ENCODE data around the gene CYP1A2. TPM values are rescaled to one million over a fixed set of nuclear protein-coding genes. Genes with fewer than 3 reads are reported as not detected.

Gene CYP1A2
- total and polyA plus RNA-seq, 2 of the 13 experiments (the other 11 are each of a cell fraction or from before 2014, with no cell fraction given), result 0.07 TPM; not detected in 1

DNA sequence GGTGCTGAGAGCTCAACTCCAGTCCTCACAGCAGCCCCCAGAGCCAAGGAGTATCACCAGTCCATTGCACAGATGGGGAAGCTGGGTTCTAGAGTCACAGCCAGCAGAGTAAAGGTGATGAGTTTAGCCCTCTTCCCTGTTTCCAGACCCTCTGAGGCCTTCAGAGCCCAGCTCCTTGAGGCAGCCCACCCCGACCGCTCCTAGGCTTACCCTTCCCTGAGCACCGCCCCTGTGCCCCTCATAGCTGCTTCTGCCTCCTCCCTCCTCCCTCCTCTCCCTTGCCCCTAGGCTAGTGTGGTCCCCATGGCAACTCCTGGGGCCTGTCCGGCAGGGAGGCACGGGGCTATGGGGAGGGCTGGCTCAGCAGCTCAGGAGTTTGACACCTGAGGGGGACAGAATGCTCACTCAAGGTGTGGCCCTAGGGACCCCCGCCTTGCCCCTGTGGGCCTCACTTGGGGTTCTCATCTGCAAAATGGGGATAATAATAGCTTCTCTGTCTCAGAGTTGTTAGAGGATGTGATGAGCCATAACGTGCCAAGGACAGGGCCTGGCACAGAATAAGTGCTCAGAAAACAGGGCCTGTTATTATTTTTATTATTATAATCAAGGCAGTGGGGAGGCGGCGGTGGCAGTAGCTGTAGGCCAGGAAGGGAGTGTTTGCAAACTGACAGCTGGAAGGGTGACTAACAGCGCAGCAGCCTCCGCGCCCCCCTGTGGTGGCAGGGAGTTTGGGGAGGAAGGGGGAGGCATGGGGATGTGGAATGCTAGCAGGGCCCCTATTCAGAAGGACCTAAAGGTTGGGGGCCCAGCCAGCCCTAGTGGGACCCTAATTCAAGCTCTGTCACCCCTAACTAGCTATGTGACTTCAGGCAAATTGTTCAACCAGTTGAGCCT lies 44.7 kb downstream of the CYP1A2 start:
- Histone ChIP-seq H3K4me2 (ENCODE audit: low read depth, low read length) (no peak overlapping the region), H3K4me1 (ENCODE audit: insufficient read depth, low read length) (peaks cover 15% of the 10 kb centered on the region), H3K27ac (ENCODE audit: extremely low read length, insufficient read depth, low read length) (no peak overlapping the region), H3K9me3 (ENCODE audit: low read length) (no peaks in the 10 kb centered on the region), H3K36me3 (replicated peaks in 1 of 2; ENCODE audit: control insufficient read depth in 1 of 2, insufficient read depth in 2 of 2, low read length in 2 of 2) (peaks cover 10 to 22% of the 10 kb centered on the region in 2 experiments; a peak in 3 of 5 replicates), H3K4me3 (replicated peaks in 1 of 3; ENCODE audit: insufficient read depth in 1 of 3, low read depth in 2 of 3, low read length in 3 of 3) (no peak overlapping the region), H3K27me3 (ENCODE audit: control insufficient read depth in 1 of 2, insufficient read depth in 2 of 2, low read length in 2 of 2) (no peaks in the 10 kb centered on the region), H4K20me1 (ENCODE audit: insufficient read depth, low read length) (peaks cover 21% of the 10 kb centered on the region; the same call in 1 of the 2 replicates), H3K79me2 (ENCODE audit: insufficient read depth, low read length) (peaks cover 17% of the 10 kb centered on the region), H3K9ac (ENCODE audit: insufficient read depth, low read depth, low read length) (no peak overlapping the region), H2AFZ (ENCODE audit: low read length) (no peak overlapping the region)
- in situ Hi-C loops (cut with HindIII; ENCODE audit: extremely low pct_ligation_motif_present, low pct_unique_long_range_greater_than_20kb) (no loop called here), intact Hi-C loops (cut with micrococcal nuclease; ENCODE audit: unreplicated experiment) (no loop called here)
- no peak for DNase-seq (ENCODE audit: low spot score)
- no TSS peak for BruUV-seq (replicated peaks)
- ChIA-PET CTCF (ENCODE audit: low intra/inter-chr PET ratio, low total read pairs) (interaction anchor here (1.0 kb wide), 1 partner anchor 22 kb away, joined by 3 read pairs; no protein-coding TSS in a partner anchor), POLR2A (interaction anchor here (0.6 to 3.7 kb wide), 5 partner anchors 10 to 195 kb away, joined by 3 to 13 read pairs (median 4); no protein-coding TSS in a partner anchor)
- no peak for ATAC-seq
- 95% methylated on average over 12 of the region's 12 CpGs for WGBS (ENCODE audit: low lambda C conversion rate)
- TF ChIP-seq NR2F1 (CRISPR knock-in tag; IDR thresholded peaks at IDR 0.05) (no peak), ZNF230 (CRISPR knock-in tag; IDR thresholded peaks at IDR 0.05) (no peak)
- FAIRE-seq, result no peak

- ChIA-PET POLR2A (interaction anchor here (0.6 to 3.7 kb wide), 3 partner anchors 11 to 50 kb away, joined by 3 to 13 read pairs (median 4); no protein-coding TSS in a partner anchor), CTCF (ENCODE audit: low intra/inter-chr PET ratio, low total read pairs) (no interaction called here)
- no peak overlapping the region for H3K4me3 ChIP-seq (replicated peaks in 1 of 3; ENCODE audit: insufficient read depth in 1 of 3, low read depth in 2 of 3, low read length in 3 of 3)
- intact Hi-C loops (cut with micrococcal nuclease; ENCODE audit: unreplicated experiment), result no loop called here
- peaks cover 12 to 21% of the 10 kb centered on the region in 2 experiments; a peak in 4 of 5 replicates for H3K36me3 ChIP-seq (replicated peaks in 1 of 2; ENCODE audit: control insufficient read depth in 1 of 2, insufficient read depth in 2 of 2, low read length in 2 of 2)
- DNase-seq (ENCODE audit: low spot score), result no peak
- H3K79me2 ChIP-seq (ENCODE audit: insufficient read depth, low read length), result peaks cover 14% of the 10 kb centered on the region
- H3K4me1 ChIP-seq (ENCODE audit: insufficient read depth, low read length), result peaks cover 5% of the 10 kb centered on the region; the same call in 1 of the 2 replicates
- H3K9me3 ChIP-seq (ENCODE audit: low read length), result no peaks in the 10 kb centered on the region
- no peak for TF ChIP-seq ZKSCAN8 (CRISPR knock-in tag; IDR thresholded peaks at IDR 0.05; ENCODE audit: borderline replicate concordance)
- no peak for TF ChIP-seq ZNF557 (CRISPR knock-in tag; IDR thresholded peaks at IDR 0.05)
- TF ChIP-seq RBM22 (optimal IDR thresholded peaks at IDR 0.05; ENCODE audit: low read length), result peak; percentile 20
- TF ChIP-seq SIX1 (CRISPR knock-in tag; IDR thresholded peaks at IDR 0.05; ENCODE audit: borderline replicate concordance), result no peak
- WGBS (ENCODE audit: low lambda C conversion rate), result 98% methylated on average over 5 of the region's 9 CpGs
- no peak for FAIRE-seq
- H3K4me2 ChIP-seq (ENCODE audit: low read depth, low read length), result no peak overlapping the region
- no peak for ATAC-seq
- no peak overlapping the region for H2AFZ ChIP-seq (ENCODE audit: low read length)
- H3K27ac ChIP-seq (ENCODE audit: extremely low read length, insufficient read depth, low read length), result no peak overlapping the region
- H3K9ac ChIP-seq (ENCODE audit: insufficient read depth, low read depth, low read length), result no peak overlapping the region
- peaks cover 14% of the 10 kb centered on the region; the same call in 1 of the 2 replicates for H4K20me1 ChIP-seq (ENCODE audit: insufficient read depth, low read length)
- in situ Hi-C loops (cut with HindIII; ENCODE audit: extremely low pct_ligation_motif_present, low pct_unique_long_range_greater_than_20kb), result no loop called here
- no TSS peak for BruUV-seq (replicated peaks)
- H3K27me3 ChIP-seq (ENCODE audit: control insufficient read depth in 1 of 2, insufficient read depth in 2 of 2, low read length in 2 of 2), result no peaks in the 10 kb centered on the region
These were observed 45.8 kb downstream of the CYP1A2 start for GRCh38 chr15:74794248-74794969.
